GM10266 (cell line): ENCODE data around the gene CHMP2B.

Experiments
- DNase-seq: peaks from one replicate; pipeline ENCODE4 v3.0.0; 2012; ENCODE audit errors: extremely low spot score
- CTCF ChIP-seq: IDR thresholded peaks from 2 replicates; pipeline ENCODE4 v1.5.1; 2012; ENCODE audit warnings: mild to moderate bottlenecking, low read depth; ENCODE audit not compliant: control insufficient read depth, insufficient read depth; ENCODE audit errors: missing control alignments

Gene CHMP2B

GRCh38 chr3:87248831-87249230, 21.7 kb downstream of the CHMP2B start:
- TF ChIP-seq CTCF = no peak
- DNase-seq = no peak

GRCh38 chr3:87250009-87250408, 22.9 kb downstream of the CHMP2B start:
- no peak for TF ChIP-seq CTCF
- DNase-seq = no peak

GRCh38 chr3:87260270-87260669, 33.2 kb downstream of the CHMP2B start:
- peak; percentile 24 for DNase-seq
- TF ChIP-seq CTCF = peak; percentile 71

GRCh38 chr3:87261925-87262324, 34.8 kb downstream of the CHMP2B start:
- no peak for DNase-seq
- TF ChIP-seq CTCF = no peak

GRCh38 chr3:87267953-87268645, 41.0 kb downstream of the CHMP2B start:
- DNase-seq = no peak
- no peak for TF ChIP-seq CTCF

GRCh38 chr3:87268646-87269211, 41.6 kb downstream of the CHMP2B start:
- no peak for DNase-seq
- TF ChIP-seq CTCF = no peak

- no peak for TF ChIP-seq CTCF
- no peak for DNase-seq
Observed at GRCh38 chr3:87269723-87270122, 42.6 kb downstream of the CHMP2B start.
